ENCODE data around the gene UNC50.

UNC50 gene, protein sequence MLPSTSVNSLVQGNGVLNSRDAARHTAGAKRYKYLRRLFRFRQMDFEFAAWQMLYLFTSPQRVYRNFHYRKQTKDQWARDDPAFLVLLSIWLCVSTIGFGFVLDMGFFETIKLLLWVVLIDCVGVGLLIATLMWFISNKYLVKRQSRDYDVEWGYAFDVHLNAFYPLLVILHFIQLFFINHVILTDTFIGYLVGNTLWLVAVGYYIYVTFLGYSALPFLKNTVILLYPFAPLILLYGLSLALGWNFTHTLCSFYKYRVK

DNA sequence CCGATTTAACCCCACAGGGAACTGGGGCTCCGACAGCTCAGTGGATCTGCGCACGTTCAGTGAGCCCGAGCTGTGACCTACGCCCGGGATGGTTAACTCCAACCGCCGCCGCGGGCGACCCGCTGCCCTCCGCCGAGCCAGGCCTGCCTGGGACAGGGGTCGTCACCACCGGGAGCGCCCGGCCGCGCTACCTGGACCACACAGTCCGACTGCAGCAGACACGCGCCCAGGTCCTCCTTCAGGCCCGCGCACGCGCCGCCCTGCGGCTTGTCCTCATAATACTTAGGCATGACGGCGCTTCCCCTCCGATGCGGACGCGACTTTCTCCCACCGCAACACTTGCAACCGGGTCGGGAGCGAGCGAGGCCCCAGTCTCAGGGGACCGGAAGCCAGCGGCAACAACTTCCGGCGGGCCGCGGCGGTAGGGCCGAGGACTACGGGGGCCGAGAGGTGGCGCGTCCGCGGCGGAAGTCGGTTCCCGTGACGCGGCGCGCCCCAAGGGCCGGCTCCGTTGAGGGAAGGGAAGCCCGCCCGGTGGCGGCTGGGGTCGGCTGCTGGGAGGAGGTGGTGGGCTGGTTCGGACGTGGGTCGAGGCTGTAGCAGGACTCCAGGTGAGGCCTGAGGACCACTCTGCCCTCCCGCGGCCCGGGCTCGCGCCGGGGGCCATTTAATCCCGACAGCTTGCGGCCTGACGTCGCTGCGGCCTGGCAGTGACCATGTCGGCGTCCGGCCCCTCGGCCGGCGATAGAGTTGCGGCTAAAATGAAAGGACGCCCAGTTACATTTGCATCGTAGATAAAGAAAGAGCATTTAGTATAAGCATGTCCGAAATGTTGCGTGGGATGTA lies at the start of gene UNC50, which contains the start of gene COA5:
TSS of gene UNC50 (plus strand) at position 474 of the 846 bp plus-strand sequence. CDS start 1,171 bp downstream, outside the sequence.
TSS of gene COA5 (minus strand) at position 397 of the 846 bp plus-strand sequence. CDS start at position 290, 107 bp downstream.
- peak within 1 kb of the TSS; percentile 94 for H3K27ac ChIP-seq (ENCODE audit: low read length)
- peaks cover 39% of the 10 kb centered on the region for H3K36me3 ChIP-seq (ENCODE audit: insufficient read depth, low read length)
- no peaks in the 10 kb centered on the region for H4K20me1 ChIP-seq (ENCODE audit: insufficient read depth, low read length)
- peak within 1 kb of the TSS; percentile 97 for H2AFZ ChIP-seq (ENCODE audit: low read depth, low read length)
- H3K9ac ChIP-seq (ENCODE audit: low read depth, low read length), result peak within 1 kb of the TSS; percentile 91
- H3K9me3 ChIP-seq (ENCODE audit: insufficient read depth, low read length, severe bottlenecking), result no peaks in the 10 kb centered on the region
- ATAC-seq (ENCODE audit: insufficient read depth, low read depth) (peak; percentile 89), DNase-seq (peak; percentile 91)
- H3K4me1 ChIP-seq (ENCODE audit: insufficient read depth, low read length), result peaks cover 45% of the 10 kb centered on the region
- H3K4me2 ChIP-seq (ENCODE audit: insufficient read depth, low read length), result peak within 1 kb of the TSS; percentile 83
- H3K79me2 ChIP-seq (ENCODE audit: insufficient read depth, low read length), result peaks cover 72% of the 10 kb centered on the region
- no peaks in the 10 kb centered on the region for H3K27me3 ChIP-seq (ENCODE audit: insufficient read depth, low read length, poor library complexity)
- TF ChIP-seq EZH2 (IDR thresholded peaks at IDR 0.05; ENCODE audit: borderline replicate concordance, low read depth, low read length, severe bottlenecking) (no peak), CTCF (IDR thresholded peaks at IDR 0.05; ENCODE audit: borderline replicate concordance, extremely low read depth, low read length, poor library complexity, severe bottlenecking) (peak; percentile 21)
- H3K4me3 ChIP-seq (ENCODE audit: low read depth in 1 of 2, low read length in 2 of 2), result peak within 1 kb of the TSS; percentile 86 to 94

- H2AFZ ChIP-seq (ENCODE audit: low read depth, low read length), result no peak overlapping the region
- no peaks in the 10 kb centered on the region for H4K20me1 ChIP-seq (ENCODE audit: insufficient read depth, low read length)
- no peak overlapping the region for H3K9ac ChIP-seq (ENCODE audit: low read depth, low read length)
- no peak overlapping the region for H3K4me2 ChIP-seq (ENCODE audit: insufficient read depth, low read length)
- peaks cover 43% of the 10 kb centered on the region for H3K4me1 ChIP-seq (ENCODE audit: insufficient read depth, low read length)
- H3K9me3 ChIP-seq (ENCODE audit: insufficient read depth, low read length, severe bottlenecking), result no peaks in the 10 kb centered on the region
- no peak overlapping the region for H3K4me3 ChIP-seq (ENCODE audit: low read depth in 1 of 2, low read length in 2 of 2)
- H3K27me3 ChIP-seq (ENCODE audit: insufficient read depth, low read length, poor library complexity), result no peaks in the 10 kb centered on the region
- no peaks in the 10 kb centered on the region for H3K79me2 ChIP-seq (ENCODE audit: insufficient read depth, low read length)
- no peak overlapping the region for H3K27ac ChIP-seq (ENCODE audit: low read length)
- TF ChIP-seq EZH2 (IDR thresholded peaks at IDR 0.05; ENCODE audit: borderline replicate concordance, low read depth, low read length, severe bottlenecking) (no peak), CTCF (IDR thresholded peaks at IDR 0.05; ENCODE audit: borderline replicate concordance, extremely low read depth, low read length, poor library complexity, severe bottlenecking) (no peak)
- peaks cover 69% of the 10 kb centered on the region for H3K36me3 ChIP-seq (ENCODE audit: insufficient read depth, low read length)
- ATAC-seq (ENCODE audit: insufficient read depth, low read depth), result no peak
- no peak for DNase-seq
Measured at GRCh38 chr2:98558852-98559530, 49.4 kb upstream of the UNC50 start.

GRCh38 chr2:98559581-98559980 lies 48.8 kb upstream of the UNC50 start:
- H3K27ac ChIP-seq (ENCODE audit: low read length), result no peak overlapping the region
- H3K79me2 ChIP-seq (ENCODE audit: insufficient read depth, low read length), result no peaks in the 10 kb centered on the region
- TF ChIP-seq CTCF (IDR thresholded peaks at IDR 0.05; ENCODE audit: borderline replicate concordance, extremely low read depth, low read length, poor library complexity, severe bottlenecking) (no peak), EZH2 (IDR thresholded peaks at IDR 0.05; ENCODE audit: borderline replicate concordance, low read depth, low read length, severe bottlenecking) (no peak)
- DNase-seq (no peak), ATAC-seq (ENCODE audit: insufficient read depth, low read depth) (no peak)
- H3K9ac ChIP-seq (ENCODE audit: low read depth, low read length), result no peak overlapping the region
- H3K4me3 ChIP-seq (ENCODE audit: low read depth in 1 of 2, low read length in 2 of 2), result no peak overlapping the region
- H4K20me1 ChIP-seq (ENCODE audit: insufficient read depth, low read length), result no peaks in the 10 kb centered on the region
- H3K4me1 ChIP-seq (ENCODE audit: insufficient read depth, low read length), result peaks cover 46% of the 10 kb centered on the region
- H2AFZ ChIP-seq (ENCODE audit: low read depth, low read length), result no peak overlapping the region
- no peaks in the 10 kb centered on the region for H3K9me3 ChIP-seq (ENCODE audit: insufficient read depth, low read length, severe bottlenecking)
- H3K4me2 ChIP-seq (ENCODE audit: insufficient read depth, low read length), result no peak overlapping the region
- peaks cover 69% of the 10 kb centered on the region for H3K36me3 ChIP-seq (ENCODE audit: insufficient read depth, low read length)
- no peaks in the 10 kb centered on the region for H3K27me3 ChIP-seq (ENCODE audit: insufficient read depth, low read length, poor library complexity)
